ENCODE data around the gene LGI4.

GRCh38 chr19:35154525-35155406, 19.9 kb upstream of the LGI4 start, which contains the start of gene FXYD5:
- TF ChIP-seq CTCF (IDR thresholded peaks at IDR 0.05) = no peak
- TF ChIP-seq POLR2A (IDR thresholded peaks at IDR 0.05) = no peak
